ENCODE measurements around the gene SLC25A52. TPM values are rescaled to one million over a fixed set of nuclear protein-coding genes. Genes with fewer than 3 reads are reported as not detected.
"Not testable (repeated sequence)": the region's sequence is repeated elsewhere in the genome, so short reads cannot be mapped to it uniquely, and the experiment has no call there.

SLC25A52 gene, protein sequence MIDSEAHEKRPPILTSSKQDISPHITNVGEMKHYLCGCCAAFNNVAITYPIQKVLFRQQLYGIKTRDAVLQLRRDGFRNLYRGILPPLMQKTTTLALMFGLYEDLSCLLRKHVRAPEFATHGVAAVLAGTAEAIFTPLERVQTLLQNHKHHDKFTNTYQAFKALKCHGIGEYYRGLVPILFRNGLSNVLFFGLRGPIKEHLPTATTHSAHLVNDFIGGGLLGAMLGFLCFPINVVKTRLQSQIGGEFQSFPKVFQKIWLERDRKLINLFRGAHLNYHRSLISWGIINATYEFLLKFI
- not detected in 2 replicates for total RNA-seq (2014; rRNA removed; shearing (Covaris generic))
- polyA plus RNA-seq (2014; cell fraction: nucleus; rRNA removed) = not detected in 2 replicates

DNA sequence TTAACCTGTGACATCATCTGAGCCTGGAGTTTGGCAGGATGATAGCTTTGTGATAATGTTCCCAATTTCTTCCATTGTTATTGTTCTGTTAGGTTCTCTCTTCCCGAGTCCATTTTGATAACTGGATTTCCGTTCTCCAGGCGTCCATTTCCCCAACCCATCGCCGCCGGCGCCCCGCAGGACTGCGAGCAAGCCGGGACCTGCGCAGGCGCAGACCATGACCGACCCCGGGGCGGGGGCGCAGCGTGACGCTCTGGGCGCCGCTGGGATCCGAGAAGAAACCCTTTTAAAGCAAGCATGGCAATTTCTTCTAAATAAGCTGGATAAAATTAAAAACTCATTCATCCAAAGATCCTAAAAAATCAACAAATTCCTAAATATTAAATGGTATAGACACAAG, at the start of gene SLC25A52:
SLC25A52 (minus strand) TSS at position 186 of the 400 bp plus-strand sequence. CDS start 219 bp downstream, outside the sequence.
- no peak for DNase-seq (ENCODE audit: extremely low read depth, low read depth)

DNA sequence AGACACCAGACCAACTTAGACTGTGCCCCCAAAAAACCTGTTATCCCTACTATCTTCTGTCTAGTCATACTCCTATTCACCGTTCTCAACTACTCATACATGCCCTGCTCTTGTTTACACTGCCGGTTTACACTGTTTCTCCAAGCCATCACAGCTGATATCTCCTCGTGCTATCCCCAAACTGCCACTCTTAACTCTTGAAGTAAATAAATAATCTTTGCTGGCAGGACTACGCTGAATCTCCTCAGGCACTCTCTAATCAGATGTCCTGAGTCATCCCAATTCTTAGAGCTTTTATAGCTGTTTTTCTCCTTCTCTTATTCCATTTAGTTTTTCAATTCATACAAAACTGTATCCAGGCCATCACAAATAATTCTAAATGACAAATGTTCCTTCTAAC, 48.4 kb upstream of the SLC25A52 start:
- DNase-seq (ENCODE audit: extremely low read depth, low read depth) = not testable (repeated sequence)

DNA sequence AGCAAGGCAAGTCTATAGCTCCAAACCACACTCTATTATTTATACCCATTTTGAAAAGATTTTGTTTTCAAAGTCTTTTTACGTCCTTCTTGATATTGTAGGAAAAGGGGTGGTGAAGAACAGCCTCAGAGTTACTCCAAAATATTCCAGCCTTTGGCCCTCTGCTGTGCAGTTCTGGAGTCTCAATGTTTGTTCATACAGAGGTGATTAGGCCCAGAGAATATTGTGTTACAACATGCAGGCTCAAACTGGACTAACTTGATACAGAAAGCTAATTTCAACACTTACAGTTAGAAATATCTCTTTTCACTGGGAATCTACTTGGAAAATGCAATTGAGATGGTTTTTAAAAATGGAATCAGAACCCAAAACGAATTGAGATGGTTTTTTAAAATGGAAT, 40.4 kb upstream of the SLC25A52 start:
- no peak for DNase-seq (ENCODE audit: extremely low read depth, low read depth)

DNA sequence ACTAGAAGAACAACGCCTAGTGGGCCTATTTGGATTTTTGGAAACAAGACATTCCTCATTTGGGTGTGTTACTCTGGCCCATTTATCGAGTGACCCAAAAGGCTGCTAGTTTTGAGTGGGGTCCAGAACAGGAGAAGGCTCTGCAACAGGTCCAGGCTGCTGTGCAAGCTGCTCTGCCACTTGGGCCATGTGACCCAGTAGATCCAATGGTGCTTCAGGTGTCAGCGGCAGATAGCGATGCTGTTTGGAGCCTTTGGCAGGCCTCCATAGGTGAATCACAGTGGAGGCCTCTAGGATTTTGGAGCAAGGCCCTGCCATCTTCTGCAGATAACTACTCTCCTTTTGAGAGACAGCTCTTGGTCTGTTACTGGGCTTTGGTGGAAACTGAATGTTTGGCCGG, 38.6 kb upstream of the SLC25A52 start:
- not testable (repeated sequence) for DNase-seq (ENCODE audit: extremely low read depth, low read depth)

DNA sequence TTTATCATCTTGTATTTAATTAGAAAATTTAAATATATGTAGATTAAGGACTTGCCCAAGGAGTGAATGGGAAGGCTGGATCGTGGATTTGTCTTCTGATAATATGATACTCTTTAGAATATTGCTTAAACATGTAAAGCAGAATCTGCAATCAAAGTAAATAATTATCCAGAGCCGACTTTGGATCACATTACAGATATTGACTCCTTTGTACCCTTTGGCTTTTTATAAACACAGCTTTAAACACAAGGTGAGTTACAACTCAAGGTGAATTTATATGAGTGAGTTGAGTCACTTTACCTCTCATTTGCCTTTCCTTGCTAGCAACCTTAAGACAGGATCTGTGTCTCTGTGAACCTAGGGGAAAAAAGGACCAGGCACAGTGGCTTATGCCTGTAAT, 37.7 kb upstream of the SLC25A52 start:
- DNase-seq (ENCODE audit: extremely low read depth, low read depth) = no peak

DNA sequence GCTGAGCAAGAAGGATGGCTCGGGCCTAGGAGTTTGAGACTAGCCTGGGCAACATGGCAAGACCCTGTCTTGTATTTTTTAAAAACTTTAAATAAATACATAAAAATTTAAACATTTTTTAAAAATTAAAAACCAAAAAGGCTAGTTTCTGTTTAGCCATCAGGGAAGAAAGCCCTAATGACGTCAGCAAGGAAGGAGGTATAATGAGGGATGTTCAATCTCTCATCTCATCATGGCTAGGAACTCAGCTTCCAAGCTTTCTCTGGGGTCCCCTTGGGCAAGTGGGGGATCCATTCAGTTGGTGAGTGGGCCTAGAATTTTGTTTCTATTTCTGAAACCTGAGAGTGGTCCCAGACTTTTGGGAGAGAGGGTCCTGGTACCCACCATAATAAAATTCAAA, 35.1 kb upstream of the SLC25A52 start:
- DNase-seq (ENCODE audit: extremely low read depth, low read depth) = no peak

DNA sequence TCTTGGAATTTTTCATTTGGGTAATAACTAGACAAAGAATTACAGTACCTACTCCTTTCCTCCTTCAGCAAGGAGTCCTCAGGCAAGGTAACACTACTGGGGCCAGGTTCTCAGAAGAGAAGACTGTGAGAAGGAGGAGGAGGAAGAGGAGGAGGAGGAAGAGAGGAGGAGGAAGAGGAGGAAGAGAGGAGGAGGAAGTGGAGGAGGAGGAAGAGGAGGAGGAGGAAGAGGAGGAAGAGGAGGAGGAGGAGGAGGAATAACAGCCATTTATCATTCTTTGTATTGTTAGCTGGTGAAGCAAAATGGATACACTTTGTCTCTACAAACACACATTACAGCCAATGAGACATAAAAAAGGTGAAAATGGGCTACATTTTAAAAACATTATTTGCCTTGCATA, 32.9 kb upstream of the SLC25A52 start:
- DNase-seq (ENCODE audit: extremely low read depth, low read depth) = no peak

DNA sequence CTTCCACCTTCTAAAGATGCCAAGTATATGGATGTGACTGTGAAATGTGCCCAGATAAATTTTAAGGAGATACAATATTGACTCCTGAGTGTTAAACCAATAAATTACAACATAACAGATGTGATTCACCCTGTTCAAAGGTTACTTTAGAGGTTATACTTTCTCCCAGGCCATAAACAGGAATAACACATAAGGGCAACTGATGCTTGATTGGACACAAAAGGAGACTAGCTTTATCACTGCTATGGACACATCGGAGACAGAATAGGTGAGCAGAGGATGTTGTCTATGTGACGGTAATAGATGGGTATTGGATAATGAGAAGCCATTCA, 31.9 kb upstream of the SLC25A52 start:
- no peak for DNase-seq (ENCODE audit: extremely low read depth, low read depth)

DNA sequence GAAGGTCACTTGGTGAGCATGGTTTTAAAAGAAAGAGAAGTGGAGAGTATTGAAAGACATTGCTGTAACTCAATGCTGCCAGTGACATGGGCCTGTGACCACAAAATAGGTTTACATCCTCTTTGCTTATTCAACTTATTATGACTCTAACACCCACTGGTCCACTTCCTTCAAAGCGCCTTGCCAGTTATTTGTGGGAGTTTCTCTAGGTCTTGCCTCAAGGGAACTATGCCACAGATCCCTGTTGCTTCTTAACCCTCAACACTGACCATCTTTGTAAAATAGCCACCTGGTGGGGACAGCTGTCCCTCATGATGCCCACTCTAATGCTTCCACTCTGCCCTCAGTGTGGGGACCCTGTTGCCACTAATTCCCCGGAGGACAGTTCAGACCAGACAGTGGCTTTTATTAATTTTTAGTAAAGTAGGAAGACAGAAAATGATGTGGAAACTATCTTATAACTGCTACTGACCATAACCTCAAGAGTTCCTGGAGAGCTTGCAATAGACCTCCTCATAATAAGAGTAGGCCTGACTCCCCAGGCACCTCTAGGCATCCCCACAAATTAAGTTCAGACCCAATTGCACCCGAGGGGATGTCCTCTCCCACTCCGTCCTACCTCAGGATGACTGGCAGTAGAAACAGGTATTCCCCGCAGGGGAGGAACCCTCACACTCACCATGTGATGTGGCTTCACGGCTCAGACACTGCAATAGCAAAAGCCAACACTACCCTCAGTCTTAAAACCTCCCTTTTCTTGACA, 31.3 kb upstream of the SLC25A52 start:
- no peak for DNase-seq (ENCODE audit: extremely low read depth, low read depth)

DNA sequence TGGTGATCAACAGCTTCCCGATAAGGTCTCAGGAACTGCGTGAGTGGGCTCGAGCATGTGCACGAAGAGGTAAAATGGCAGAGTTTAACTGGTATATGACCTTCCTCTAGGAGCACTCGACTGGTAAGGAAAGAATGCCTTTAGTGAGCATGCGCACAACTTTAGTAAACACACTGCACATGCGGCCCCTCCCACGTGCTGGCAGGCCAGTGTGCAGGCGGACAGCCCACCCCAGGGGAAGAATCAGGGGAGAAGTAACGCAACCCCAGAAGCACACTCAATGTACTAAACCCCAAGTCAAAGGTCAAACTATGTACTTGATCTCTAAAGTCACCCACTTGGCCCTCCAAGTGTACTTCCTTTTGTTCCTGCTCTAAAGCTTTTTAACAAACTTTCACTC, 28.7 kb upstream of the SLC25A52 start:
- no peak for DNase-seq (ENCODE audit: extremely low read depth, low read depth)

DNA sequence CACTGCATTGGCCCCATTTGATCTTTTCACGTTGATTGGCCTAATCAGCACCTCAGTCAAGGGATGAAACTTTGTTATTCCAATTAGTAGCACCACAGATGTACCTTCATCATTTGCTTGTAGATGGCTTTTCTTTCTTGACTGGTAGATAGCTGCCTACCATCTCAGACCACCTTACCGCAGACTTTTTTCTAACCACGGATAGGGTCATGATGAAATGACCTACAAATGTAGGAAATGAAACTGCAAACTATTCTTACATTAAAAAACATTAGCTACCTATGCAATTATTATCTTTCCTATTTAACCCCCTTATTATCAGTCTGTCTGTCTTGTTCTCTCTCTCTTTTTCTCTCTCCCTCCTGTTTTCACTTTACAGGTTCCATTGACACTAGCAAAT, 22.4 kb upstream of the SLC25A52 start:
- no peak for DNase-seq (ENCODE audit: extremely low read depth, low read depth)

DNA sequence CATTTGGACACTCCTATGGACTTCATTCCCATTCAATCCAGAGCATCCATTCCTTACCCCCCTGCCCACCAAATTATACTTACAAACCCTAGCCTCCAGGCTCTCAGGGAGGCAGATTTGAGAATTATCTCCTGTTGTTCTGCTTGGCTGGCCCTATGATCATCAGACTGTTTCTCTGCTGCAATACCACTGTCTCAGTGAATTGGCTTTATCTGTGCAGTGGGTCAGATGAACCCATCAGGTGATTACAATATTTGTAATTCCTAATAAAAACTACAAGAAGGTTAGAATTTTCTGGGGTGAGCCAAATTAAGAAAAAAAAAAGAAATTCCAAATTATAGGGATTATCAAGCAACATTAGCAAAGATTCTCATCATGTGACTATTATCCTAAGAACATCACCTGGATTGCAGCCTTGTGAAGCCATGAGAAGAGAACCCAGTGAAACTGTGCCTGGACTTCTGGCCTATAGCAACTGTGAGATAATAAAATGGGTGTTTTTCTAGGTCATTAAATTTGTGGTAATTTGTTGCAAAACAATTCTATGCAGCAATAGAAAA, 17.8 kb upstream of the SLC25A52 start:
- DNase-seq (ENCODE audit: extremely low read depth, low read depth) = no peak

DNA sequence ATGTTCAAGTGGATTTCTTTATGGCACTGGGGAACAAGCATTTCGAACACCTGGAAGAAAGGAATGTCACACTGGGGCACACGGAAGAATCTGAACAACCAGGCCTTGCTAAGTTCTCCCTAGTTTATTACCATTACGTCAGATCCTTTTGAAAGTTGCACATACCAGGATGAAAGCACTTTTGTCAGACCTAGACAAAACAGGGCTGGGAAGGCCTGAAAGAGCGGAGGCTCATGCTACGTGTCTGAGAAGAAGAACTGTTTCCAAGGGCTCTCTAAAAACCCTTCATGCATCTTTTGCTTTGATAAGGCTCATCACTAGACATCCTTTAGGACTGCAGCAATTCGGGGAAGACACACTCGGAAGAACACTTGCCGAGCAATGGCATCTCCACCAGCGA, 15.4 kb upstream of the SLC25A52 start:
- DNase-seq (ENCODE audit: extremely low read depth, low read depth) = no peak

DNA sequence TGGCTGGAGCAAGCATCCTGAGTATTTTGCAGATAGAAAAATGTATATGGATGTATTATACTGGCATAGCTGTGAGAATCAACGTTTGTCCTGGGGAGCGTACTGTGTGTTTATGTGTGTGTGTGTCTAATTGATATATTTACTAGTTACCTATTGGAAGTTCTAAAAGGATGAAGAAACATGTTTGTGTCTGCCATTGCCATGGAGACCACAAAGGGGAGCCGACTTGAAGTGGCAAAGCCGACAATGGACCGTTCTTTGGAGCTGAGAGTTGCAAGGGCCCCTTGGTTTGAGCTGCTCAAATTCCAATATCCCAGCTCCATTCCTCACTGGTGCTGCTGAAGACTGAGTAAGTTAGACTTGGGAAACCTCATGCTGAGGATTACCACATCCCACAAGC, 14.3 kb upstream of the SLC25A52 start:
- no peak for DNase-seq (ENCODE audit: extremely low read depth, low read depth)

DNA sequence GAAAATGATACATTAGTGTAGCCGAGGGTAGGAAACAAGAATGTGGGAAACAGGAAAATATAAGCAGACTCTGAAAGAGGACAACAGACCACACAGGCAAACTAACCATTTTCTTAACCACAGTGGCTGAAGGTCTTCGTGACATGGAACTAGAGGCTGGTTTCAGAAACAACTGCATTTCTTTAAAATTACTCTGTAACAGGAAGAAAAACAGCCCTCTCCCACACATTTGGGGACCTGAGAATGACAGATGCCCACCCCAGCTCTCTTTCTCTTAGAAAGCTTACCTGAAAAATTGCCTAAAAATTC, 13.8 kb upstream of the SLC25A52 start:
- DNase-seq (ENCODE audit: extremely low read depth, low read depth) = no peak

DNA sequence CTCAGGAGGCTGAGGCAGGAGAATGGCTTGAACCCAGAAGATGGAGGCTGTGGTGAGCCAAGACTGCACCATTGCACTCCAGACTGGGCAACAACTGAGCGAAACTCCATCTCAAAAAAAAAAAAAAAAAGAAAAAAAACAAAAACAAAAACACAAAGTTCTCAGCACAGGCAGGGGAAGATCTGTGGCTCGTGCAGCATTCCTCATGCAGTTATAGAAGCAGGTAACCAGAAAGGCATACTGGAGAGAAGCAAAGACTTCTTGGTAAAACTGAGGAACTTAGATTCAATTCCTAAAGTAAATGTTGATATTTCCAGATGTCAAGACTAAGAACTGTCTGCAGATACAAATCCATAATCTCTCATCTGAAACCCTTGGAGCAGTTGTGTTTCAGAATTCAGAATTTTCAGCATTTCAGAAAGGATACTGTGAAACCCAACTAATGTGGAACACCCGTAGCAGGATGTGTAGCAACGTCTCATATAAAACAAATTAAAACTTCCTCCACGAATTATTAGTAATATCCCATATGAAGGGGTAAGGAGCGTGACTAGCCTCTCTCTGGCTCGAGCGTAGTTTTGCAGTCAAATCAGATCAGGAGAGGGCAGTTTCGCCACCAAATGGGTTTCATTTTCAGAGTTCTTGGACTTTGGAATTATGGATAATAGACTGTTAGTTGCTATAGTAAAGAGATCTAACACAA, 13.2 kb upstream of the SLC25A52 start:
- no peak for DNase-seq (ENCODE audit: extremely low read depth, low read depth)

DNA sequence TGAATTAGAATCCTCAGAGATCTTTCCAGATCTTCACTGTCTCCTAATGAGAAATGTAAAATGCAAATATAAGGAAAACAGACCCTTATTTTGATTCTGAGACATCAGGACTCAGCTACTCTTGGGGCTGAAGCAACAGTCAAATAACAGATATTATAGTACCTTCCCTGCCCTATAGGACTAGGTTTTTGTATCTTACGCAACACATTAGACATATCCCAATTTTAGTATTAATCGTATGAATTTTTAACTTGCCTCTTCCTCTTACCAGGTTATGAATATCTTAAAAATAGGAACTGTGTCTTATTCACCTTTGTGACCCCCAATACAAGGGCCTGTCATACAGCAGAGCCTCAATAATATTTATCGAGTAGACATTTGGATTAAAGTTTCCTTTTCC, 12.0 kb upstream of the SLC25A52 start:
- no peak for DNase-seq (ENCODE audit: extremely low read depth, low read depth)

DNA sequence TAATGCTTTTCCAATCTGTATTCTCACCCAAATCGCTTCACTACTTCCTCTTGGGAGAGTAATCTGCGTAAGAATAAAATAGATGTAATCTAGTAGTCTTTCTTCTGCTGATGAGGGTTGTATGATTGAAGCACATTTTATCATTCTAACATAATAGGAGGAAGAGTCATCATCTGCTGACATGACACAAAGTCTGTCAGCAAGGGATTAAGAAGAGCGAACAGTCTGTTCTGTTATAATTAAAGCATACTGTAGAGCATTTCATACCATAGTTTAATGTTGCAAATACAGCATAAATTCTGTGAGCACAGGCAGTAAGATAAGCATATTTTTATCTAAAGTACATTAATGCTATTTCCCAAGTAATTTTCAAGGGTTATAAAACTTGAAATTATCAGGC, 10.4 kb downstream of the SLC25A52 start:
- DNase-seq (ENCODE audit: extremely low read depth, low read depth) = no peak

DNA sequence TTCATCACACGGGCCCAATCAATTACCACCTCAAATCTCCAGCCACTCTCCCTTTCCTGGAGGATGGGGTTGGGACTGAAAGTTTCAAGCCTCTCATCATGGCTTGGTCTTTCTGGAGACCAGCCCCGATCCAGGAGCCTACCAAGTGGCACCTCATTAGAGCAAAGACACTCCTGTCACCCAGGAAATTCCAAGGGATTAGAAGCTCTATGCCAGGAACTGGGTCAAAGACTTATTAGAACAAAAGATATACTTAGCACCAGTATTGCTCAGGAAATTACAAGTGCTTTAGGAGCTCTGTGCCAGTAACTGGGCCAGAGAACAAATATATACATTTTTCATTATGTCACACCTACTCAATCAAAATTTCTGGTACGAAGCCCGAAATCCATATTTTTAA, 14.3 kb downstream of the SLC25A52 start:
- DNase-seq (ENCODE audit: extremely low read depth, low read depth) = no peak

DNA sequence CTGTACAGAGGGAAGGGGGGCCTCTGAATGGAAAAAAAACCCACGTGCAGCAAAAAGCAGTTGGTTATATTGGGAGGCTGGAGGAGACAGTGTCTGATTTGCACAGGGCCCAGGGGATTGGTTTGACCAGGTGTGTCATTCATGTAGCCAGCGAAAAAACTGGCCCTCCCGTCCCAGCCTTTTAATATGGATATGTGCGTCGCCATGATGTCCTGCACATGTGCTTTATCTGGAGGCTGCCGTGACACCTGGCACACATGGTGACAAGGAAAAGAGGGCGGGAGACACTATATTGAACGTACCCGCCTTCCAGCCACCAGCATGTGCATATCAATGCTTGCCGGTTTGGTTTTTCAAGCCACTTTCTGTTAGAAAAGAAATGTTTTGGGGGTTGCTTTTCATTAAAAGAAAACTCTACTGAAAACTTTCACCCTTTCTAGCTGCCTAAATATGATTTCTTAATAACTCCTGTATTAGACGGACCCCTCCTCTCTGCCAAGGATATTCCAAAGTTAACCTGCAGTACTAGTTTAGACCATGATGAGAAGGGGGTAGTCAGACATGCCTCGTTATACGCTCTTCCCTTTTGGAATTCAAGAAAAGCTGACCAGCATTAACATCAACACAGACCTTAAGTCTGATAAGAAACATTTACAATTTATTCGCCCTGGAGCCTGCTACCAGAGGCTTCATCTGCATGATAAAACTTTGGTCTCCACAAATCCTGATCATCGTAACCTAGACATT, 16.2 kb downstream of the SLC25A52 start:
- no peak for DNase-seq (ENCODE audit: extremely low read depth, low read depth)

DNA sequence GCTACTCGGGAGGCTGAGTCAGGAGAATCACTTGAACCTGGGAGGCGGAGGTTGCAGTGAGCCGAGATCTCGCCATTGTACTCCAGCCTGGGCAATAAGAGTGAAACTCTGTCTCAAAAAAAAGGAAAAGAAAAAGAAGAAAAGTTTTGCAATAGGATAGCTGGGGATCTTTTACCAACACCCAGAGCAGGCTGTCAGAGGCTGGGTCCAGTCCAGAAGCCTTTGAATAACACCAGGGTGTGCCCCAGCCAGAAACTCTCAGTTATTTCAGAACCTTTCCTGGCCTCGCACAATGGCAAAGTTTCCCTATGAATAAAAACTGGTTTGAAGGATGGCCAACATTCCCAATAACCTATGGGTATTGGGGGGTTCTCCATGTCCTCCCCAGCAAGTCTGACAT, 17.1 kb downstream of the SLC25A52 start:
- DNase-seq (ENCODE audit: extremely low read depth, low read depth) = not testable (repeated sequence)
